Effector memory CD4-positive, alpha-beta T cell (primary cell): ENCODE measurements around the gene TAAR6.

ENCODE experiments used
- DNase-seq, 3 donors: peaks; one replicate each; pipeline ENCODE4 v3.0.0-alpha.2; 2020
- H3K27ac ChIP-seq: 2 replicates; pipeline ENCODE4 v1.7.0; 2013; ENCODE audit warnings: mild to moderate bottlenecking, low read length, moderate library complexity; ENCODE audit not compliant: insufficient read depth, poor library complexity, severe bottlenecking
- H3K27me3 ChIP-seq: replicated peaks from 2 replicates; pipeline ENCODE4 v1.7.0; 2013; ENCODE audit warnings: mild to moderate bottlenecking, low read length; ENCODE audit not compliant: insufficient read depth, control insufficient read depth, poor library complexity, severe bottlenecking
- H3K36me3 ChIP-seq: 2 replicates; pipeline ENCODE4 v1.7.0; 2013; ENCODE audit warnings: mild to moderate bottlenecking, low read length, moderate library complexity; ENCODE audit not compliant: control insufficient read depth, insufficient read depth
- H3K4me1 ChIP-seq: 2 replicates; pipeline ENCODE4 v1.7.0; 2013; ENCODE audit warnings: low read length, mild to moderate bottlenecking; ENCODE audit not compliant: control insufficient read depth, insufficient read depth, poor library complexity, severe bottlenecking
- H3K4me3 ChIP-seq: 2 replicates; pipeline ENCODE4 v1.7.0; 2013; ENCODE audit warnings: low read length, low read depth, mild to moderate bottlenecking; ENCODE audit not compliant: insufficient read depth, poor library complexity, severe bottlenecking
- H3K9me3 ChIP-seq: 2 replicates; pipeline ENCODE4 v1.7.0; 2013; ENCODE audit warnings: mild to moderate bottlenecking, low read length, moderate library complexity; ENCODE audit not compliant: control insufficient read depth

The TAAR6 gene

DNA sequence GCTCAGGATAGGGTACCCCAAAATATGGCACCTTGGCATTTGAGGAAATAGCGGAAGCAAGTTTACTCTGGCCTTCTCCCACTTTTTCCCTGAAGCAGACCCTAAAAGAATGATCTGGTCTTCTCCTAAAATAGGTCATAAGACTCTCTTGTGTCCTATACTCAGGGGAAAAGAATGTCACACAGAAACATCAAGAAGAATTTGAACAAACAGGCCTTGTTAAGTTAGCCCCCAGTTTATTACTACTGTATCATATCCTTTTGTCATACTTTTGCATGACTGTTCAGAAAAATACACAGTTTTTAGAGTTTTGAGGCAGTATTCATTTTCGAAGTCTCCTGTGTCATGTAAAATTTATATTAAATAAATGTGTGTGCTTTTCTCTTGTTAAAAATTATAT lies 41.5 kb downstream of the TAAR6 start:
- no peak overlapping the region for H3K4me3 ChIP-seq
- no peaks in the 10 kb centered on the region for H3K36me3 ChIP-seq
- H3K4me1 ChIP-seq = no peaks in the 10 kb centered on the region
- H3K9me3 ChIP-seq = no peaks in the 10 kb centered on the region
- H3K27ac ChIP-seq = no peak overlapping the region
- DNase-seq = no peak
- H3K27me3 ChIP-seq = no peaks in the 10 kb centered on the region

- Histone ChIP-seq H3K36me3 (no peaks in the 10 kb centered on the region), H3K9me3 (no peaks in the 10 kb centered on the region), H3K4me3 (no peak overlapping the region), H3K27ac (no peak overlapping the region), H3K4me1 (no peaks in the 10 kb centered on the region), H3K27me3 (no peaks in the 10 kb centered on the region)
- no peak for DNase-seq
These were observed 42.5 kb downstream of the TAAR6 start for GRCh38 chr6:132612449-132613108.

GRCh38 chr6:132614554-132614953 lies 44.4 kb downstream of the TAAR6 start:
- H3K4me3 ChIP-seq = no peak overlapping the region

GRCh38 chr6:132616677-132617076 lies 46.6 kb downstream of the TAAR6 start:
- no peak overlapping the region for H3K4me3 ChIP-seq
- H3K27me3 ChIP-seq = no peaks in the 10 kb centered on the region
- no peak for DNase-seq
- no peaks in the 10 kb centered on the region for H3K36me3 ChIP-seq
- H3K9me3 ChIP-seq = no peaks in the 10 kb centered on the region
- no peaks in the 10 kb centered on the region for H3K4me1 ChIP-seq
- no peak overlapping the region for H3K27ac ChIP-seq

More at GRCh38 chr6:132614554-132614953, 44.4 kb downstream of the TAAR6 start:
- Histone ChIP-seq H3K9me3 (no peaks in the 10 kb centered on the region), H3K4me1 (no peaks in the 10 kb centered on the region), H3K27ac (no peak overlapping the region), H3K27me3 (no peaks in the 10 kb centered on the region), H3K36me3 (no peaks in the 10 kb centered on the region)
- DNase-seq = no peak
